DND-41 (cell line): Measurements from ENCODE around the gene UTRN.

Experiments used
- ATAC-seq: fragments of 200-7000 bp; cut with Tn5 transposase; 3 replicates; pipeline ENCODE4 v1.9.1; 2021; ENCODE audit warnings: low read depth; ENCODE audit not compliant: insufficient read depth
- DNase-seq: peaks from one replicate; pipeline ENCODE4 v3.0.0-alpha.2; 2020
- H2AFZ ChIP-seq: 2 replicates; pipeline ENCODE4 v1.6.0; 2012; ENCODE audit warnings: low read depth, low read length
- H3K27ac ChIP-seq: 2 replicates; pipeline ENCODE4 v1.5.1; 2012; ENCODE audit warnings: low read length, inconsistent platforms
- H3K27me3 ChIP-seq: fragments of 200-600 bp; sonication (generic); 2 replicates; pipeline ENCODE4 v1.6.0; 2012; ENCODE audit warnings: low read length, mild to moderate bottlenecking, inconsistent platforms; ENCODE audit not compliant: insufficient read depth, poor library complexity
- H3K36me3 ChIP-seq: 2 replicates; pipeline ENCODE4 v1.5.1; 2012; ENCODE audit warnings: low read length, inconsistent platforms; ENCODE audit not compliant: insufficient read depth
- H3K4me1 ChIP-seq: 2 replicates; pipeline ENCODE4 v1.5.1; 2012; ENCODE audit warnings: mild to moderate bottlenecking, low read length; ENCODE audit not compliant: insufficient read depth
- H3K4me2 ChIP-seq: 2 replicates; pipeline ENCODE4 v1.6.0; 2012; ENCODE audit warnings: mild to moderate bottlenecking, moderate library complexity, low read length, inconsistent platforms; ENCODE audit not compliant: insufficient read depth
- H3K4me3 ChIP-seq, 2 experiments: fragments of 200-600 bp in 1 of 2; shearing (Covaris generic) in 1 of 2; 2 replicates each; pipeline ENCODE4 v1.5.1; 2012 to 2016; ENCODE audit warnings: inconsistent platforms in 2 of 2, low read length in 2 of 2, mild to moderate bottlenecking in 2 of 2, low read depth in 1 of 2, moderate library complexity in 1 of 2
- H3K79me2 ChIP-seq: 2 replicates; pipeline ENCODE4 v1.6.0; 2012; ENCODE audit warnings: low read length, inconsistent platforms; ENCODE audit not compliant: insufficient read depth
- H3K9ac ChIP-seq: 2 replicates; pipeline ENCODE4 v1.6.0; 2012; ENCODE audit warnings: low read depth, mild to moderate bottlenecking, inconsistent platforms, low read length, moderate library complexity
- H3K9me3 ChIP-seq: 2 replicates; pipeline ENCODE4 v1.5.1; 2012; ENCODE audit warnings: low read length, moderate library complexity, mild to moderate bottlenecking, inconsistent platforms; ENCODE audit not compliant: insufficient read depth, severe bottlenecking
- H4K20me1 ChIP-seq: 2 replicates; pipeline ENCODE4 v1.6.0; 2012; ENCODE audit warnings: low read length; ENCODE audit not compliant: insufficient read depth
- CTCF ChIP-seq: IDR thresholded peaks from 2 replicates; pipeline ENCODE4 v1.5.1; 2012; ENCODE audit warnings: borderline replicate concordance, low read length, moderate library complexity, mild to moderate bottlenecking; ENCODE audit not compliant: poor library complexity, severe bottlenecking; ENCODE audit errors: extremely low read depth
- EZH2 ChIP-seq: IDR thresholded peaks from 3 replicates; pipeline ENCODE4 v1.6.1; 2012; ENCODE audit warnings: borderline replicate concordance, low read depth, mild to moderate bottlenecking, moderate library complexity, low read length, inconsistent platforms; ENCODE audit not compliant: severe bottlenecking

The UTRN gene

GRCh38 chr6:144292372-144292771 lies 7.2 kb downstream of the UTRN start:
- Histone ChIP-seq H3K79me2 (peaks cover 20% of the 10 kb centered on the region; the same call in 1 of the 2 replicates), H3K4me2 (no peak overlapping the region), H3K9ac (no peak overlapping the region), H3K27me3 (no peaks in the 10 kb centered on the region), H3K36me3 (peaks cover 23% of the 10 kb centered on the region), H2AFZ (no peak overlapping the region), H3K27ac (no peak overlapping the region), H3K9me3 (no peaks in the 10 kb centered on the region), H3K4me3 (no peak overlapping the region), H4K20me1 (no peaks in the 10 kb centered on the region), H3K4me1 (peaks cover 6% of the 10 kb centered on the region)
- no peak for ATAC-seq
- TF ChIP-seq CTCF (no peak), EZH2 (no peak)
- no peak for DNase-seq

- Histone ChIP-seq H3K4me1 (peaks cover 12% of the 10 kb centered on the region), H3K36me3 (peaks cover 23% of the 10 kb centered on the region), H3K9ac (no peak overlapping the region), H3K27ac (no peak overlapping the region), H3K4me2 (no peak overlapping the region), H3K27me3 (no peaks in the 10 kb centered on the region), H3K9me3 (no peaks in the 10 kb centered on the region), H4K20me1 (no peaks in the 10 kb centered on the region), H2AFZ (no peak overlapping the region), H3K4me3 (no peak overlapping the region), H3K79me2 (peaks cover 10% of the 10 kb centered on the region)
- DNase-seq, result no peak
- TF ChIP-seq CTCF (no peak), EZH2 (no peak)
- no peak for ATAC-seq
These were observed 8.9 kb downstream of the UTRN start for GRCh38 chr6:144294016-144294415.

GRCh38 chr6:144295211-144295610 lies 10.1 kb downstream of the UTRN start:
- ATAC-seq (no peak), DNase-seq (no peak)
- TF ChIP-seq CTCF (no peak), EZH2 (no peak)
- H3K36me3 ChIP-seq, result peaks cover 23% of the 10 kb centered on the region
- H3K27me3 ChIP-seq, result no peaks in the 10 kb centered on the region
- peaks cover 7% of the 10 kb centered on the region for H3K79me2 ChIP-seq
- no peak overlapping the region for H3K4me2 ChIP-seq
- no peak overlapping the region for H3K9ac ChIP-seq
- H4K20me1 ChIP-seq, result no peaks in the 10 kb centered on the region
- no peak overlapping the region for H2AFZ ChIP-seq
- no peak overlapping the region for H3K4me3 ChIP-seq
- H3K27ac ChIP-seq, result no peak overlapping the region
- H3K4me1 ChIP-seq, result peaks cover 12% of the 10 kb centered on the region
- H3K9me3 ChIP-seq, result no peaks in the 10 kb centered on the region

GRCh38 chr6:144295981-144296767 lies 11.0 kb downstream of the UTRN start:
- no peak overlapping the region for H2AFZ ChIP-seq
- H3K27me3 ChIP-seq, result no peaks in the 10 kb centered on the region
- H3K27ac ChIP-seq, result no peak overlapping the region
- DNase-seq (no peak), ATAC-seq (no peak)
- H3K4me1 ChIP-seq, result peaks cover 12% of the 10 kb centered on the region
- no peak overlapping the region for H3K4me3 ChIP-seq
- no peaks in the 10 kb centered on the region for H3K9me3 ChIP-seq
- H3K4me2 ChIP-seq, result no peak overlapping the region
- H3K79me2 ChIP-seq, result peaks cover 4% of the 10 kb centered on the region
- H4K20me1 ChIP-seq, result no peaks in the 10 kb centered on the region
- H3K9ac ChIP-seq, result no peak overlapping the region
- peaks cover 23% of the 10 kb centered on the region for H3K36me3 ChIP-seq
- no peak for TF ChIP-seq CTCF
- no peak for TF ChIP-seq EZH2
